LNCAP (cell line): ENCODE results near the gene C2orf76.

Experiments used
- CTCF ChIP-seq: fragments of 450-650 bp; IDR thresholded peaks from 2 replicates; pipeline ENCODE4 v1.5.1; 2017; ENCODE audit warnings: mild to moderate bottlenecking

C2orf76 gene

GRCh38 chr2:119384971-119385370, 18.3 kb upstream of the C2orf76 start:
- TF ChIP-seq CTCF, result no peak

- TF ChIP-seq CTCF, result no peak
Measured at GRCh38 chr2:119383410-119384140, 16.9 kb upstream of the C2orf76 start.

GRCh38 chr2:119378566-119378965, 11.9 kb upstream of the C2orf76 start:
- no peak for TF ChIP-seq CTCF

GRCh38 chr2:119377993-119378345, 11.3 kb upstream of the C2orf76 start:
- no peak for TF ChIP-seq CTCF

GRCh38 chr2:119377294-119377992, 10.8 kb upstream of the C2orf76 start:
- no peak for TF ChIP-seq CTCF

GRCh38 chr2:119376810-119377209, 10.2 kb upstream of the C2orf76 start:
- TF ChIP-seq CTCF, result no peak

- no peak for TF ChIP-seq CTCF
Measured at GRCh38 chr2:119372778-119373568, 6.3 kb upstream of the C2orf76 start.
